SHP77 (cell line): ENCODE measurements around the gene SH3BP1.
A peak's percentile ranks its signal among the peaks of the same experiment; 100 is the strongest.
"Not testable (repeated sequence)": the region's sequence is repeated elsewhere in the genome, so short reads cannot be mapped to it uniquely, and the experiment has no call there.

Experiments
- DNase-seq, 2 experiments: peaks; one replicate each; lab custom pipeline; 2025; lab: John Stamatoyannopoulos, UW

SH3BP1 gene

GRCh38 chr22:37633625-37634416, 5.6 kb upstream of the SH3BP1 start:
- peak; percentile 53 to 73 for DNase-seq

DNA sequence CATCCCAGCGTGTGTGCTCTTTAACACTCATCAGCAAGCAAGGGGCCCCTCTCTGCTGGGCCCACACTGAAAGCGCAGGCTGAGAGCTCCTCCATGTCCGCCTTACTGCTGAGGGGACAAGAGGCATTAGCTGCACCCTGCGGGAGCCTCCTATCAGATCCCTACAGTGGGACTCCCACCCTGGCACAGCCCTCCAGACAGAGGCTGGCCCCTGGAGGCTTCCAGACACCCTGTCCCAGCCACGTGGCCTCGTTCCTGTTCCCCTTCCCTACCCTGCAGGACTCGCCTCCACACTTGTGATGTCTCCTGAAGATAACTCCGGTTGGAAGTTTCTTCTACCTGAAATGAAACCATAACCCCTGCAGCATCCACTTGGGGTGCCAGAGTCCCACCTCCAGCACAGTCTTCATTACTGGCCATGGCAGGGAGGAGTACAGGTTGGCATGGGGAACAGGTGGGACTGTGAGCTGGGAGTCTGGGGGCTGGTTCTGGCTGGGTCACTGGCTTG, 5.0 kb upstream of the SH3BP1 start:
- DNase-seq, result peak in 1 of 2 experiments; percentile 14

- DNase-seq, result no peak
Observed at GRCh38 chr22:37635157-37635556, 4.3 kb upstream of the SH3BP1 start.

- no peak for DNase-seq
Observed at GRCh38 chr22:37636186-37636948, 3.1 kb upstream of the SH3BP1 start.

GRCh38 chr22:37636949-37637273, 2.6 kb upstream of the SH3BP1 start:
- DNase-seq, result no peak

DNA sequence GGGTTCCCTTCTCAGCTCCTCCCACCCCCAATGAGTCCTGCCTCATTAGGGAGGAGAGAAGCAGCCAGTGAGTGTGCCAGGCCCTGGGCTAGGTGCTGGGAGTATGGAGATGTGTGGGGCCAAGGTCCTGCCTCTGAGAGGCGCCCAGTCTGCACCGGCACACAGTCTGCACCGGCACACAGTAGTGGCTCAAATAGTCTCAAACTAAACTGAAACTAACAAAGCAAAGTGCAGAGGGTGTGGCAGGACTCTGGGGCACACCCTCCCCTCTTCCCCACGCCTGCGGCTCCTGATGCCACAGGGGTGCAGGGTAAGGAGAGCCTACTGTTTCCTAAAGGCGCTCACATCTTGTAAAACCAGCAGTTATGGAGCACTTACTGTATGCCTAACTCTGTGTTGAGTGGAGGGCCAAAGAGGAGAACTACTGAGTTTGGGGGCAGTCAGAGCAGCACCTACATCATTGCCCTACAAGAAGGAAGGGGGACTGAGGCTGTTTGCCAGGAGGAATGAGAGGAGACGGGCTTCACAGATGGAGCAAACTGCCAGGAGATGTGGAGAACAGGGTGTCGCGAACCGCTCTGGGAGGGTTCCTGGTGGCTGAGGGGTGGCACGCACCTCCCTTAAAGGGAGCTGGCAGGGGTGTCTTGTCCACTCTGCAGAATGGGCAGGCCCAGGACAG, 939 bp upstream of the SH3BP1 start:
- no peak for DNase-seq

DNA sequence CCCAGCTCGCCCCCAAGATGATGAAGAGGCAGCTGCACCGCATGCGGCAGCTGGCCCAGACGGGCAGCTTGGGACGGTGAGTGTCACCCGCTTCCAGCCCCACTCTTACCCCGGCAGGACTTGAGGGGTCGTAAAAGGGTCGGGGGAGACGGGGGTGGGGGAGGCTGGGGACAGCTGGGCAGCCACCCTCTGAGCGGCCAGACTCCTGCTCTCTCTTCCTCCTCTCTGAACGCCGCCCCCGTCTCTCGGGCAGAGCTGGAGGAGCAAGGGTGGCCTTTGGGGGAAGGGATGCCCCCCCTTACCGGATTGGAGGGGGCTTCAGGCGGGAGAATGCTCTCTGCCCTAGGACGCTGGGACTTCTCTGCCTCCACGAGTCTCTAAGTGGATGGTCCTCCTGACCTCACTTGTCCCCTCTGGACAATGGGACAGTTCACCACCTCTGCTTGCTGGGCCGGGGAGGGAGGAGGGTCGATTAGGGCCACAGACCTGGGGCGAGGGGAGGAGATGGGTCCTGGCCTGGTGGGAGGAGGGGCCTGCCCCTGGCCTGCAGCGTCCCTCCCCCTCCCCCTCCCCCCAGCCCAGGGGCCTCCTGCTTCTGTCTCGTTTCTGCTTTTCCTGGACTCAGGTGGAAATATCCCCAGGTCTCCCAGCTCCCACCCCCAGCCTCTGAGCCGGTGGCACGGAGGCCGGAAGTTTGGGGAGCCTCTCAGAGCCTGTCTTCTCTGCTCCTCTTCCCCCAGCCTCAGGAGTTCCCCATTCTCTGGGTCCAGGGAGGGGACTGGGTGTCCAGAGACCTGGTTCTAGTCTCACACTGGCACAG, 512 bp downstream of the SH3BP1 start:
- DNase-seq, result no peak

GRCh38 chr22:37640591-37641560, 1.4 kb downstream of the SH3BP1 start:
- no peak for DNase-seq

DNA sequence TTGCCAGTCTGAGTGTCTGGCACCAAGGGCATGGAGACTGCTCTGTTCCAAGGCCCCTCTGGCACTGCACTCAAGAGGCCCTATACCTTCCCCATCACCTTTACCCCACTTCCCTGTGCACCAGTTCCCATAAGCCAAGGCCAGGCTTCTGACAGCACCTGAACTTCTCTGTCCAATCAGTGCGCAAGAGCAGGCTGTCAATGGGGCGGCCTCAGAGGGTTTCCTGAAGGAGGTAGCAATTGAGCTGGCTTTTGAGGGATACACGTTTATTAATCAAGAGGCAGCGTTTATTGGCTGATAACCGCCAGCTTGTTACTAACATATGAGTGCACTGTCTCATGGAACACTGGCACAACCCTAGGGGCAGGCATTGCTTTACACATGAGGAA, 2.1 kb downstream of the SH3BP1 start:
- no peak for DNase-seq

- peak; percentile 64 to 75 for DNase-seq
Observed at GRCh38 chr22:37643225-37643847, 3.9 kb downstream of the SH3BP1 start.

GRCh38 chr22:37647317-37647716, 7.8 kb downstream of the SH3BP1 start:
- DNase-seq, result no peak

DNA sequence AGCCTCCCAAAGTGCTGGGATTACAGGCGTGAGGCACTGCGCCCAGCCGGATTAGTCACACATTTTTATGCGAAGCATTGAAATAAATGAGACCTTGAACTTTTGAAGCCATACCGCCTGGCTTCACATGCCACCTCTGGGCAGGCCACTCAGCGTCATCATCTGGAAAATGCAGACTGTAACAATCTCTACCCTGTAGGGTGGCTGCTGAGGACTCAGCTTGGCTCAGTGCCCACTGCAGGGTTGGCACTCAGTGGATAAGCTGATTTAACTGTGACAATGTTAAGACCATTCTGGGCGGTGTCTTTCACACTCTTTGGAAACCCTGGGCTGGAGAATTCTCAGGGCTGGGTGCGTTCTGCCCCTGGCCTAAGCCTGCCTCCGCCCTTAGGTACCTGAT, 8.5 kb downstream of the SH3BP1 start:
- DNase-seq, result no peak

DNA sequence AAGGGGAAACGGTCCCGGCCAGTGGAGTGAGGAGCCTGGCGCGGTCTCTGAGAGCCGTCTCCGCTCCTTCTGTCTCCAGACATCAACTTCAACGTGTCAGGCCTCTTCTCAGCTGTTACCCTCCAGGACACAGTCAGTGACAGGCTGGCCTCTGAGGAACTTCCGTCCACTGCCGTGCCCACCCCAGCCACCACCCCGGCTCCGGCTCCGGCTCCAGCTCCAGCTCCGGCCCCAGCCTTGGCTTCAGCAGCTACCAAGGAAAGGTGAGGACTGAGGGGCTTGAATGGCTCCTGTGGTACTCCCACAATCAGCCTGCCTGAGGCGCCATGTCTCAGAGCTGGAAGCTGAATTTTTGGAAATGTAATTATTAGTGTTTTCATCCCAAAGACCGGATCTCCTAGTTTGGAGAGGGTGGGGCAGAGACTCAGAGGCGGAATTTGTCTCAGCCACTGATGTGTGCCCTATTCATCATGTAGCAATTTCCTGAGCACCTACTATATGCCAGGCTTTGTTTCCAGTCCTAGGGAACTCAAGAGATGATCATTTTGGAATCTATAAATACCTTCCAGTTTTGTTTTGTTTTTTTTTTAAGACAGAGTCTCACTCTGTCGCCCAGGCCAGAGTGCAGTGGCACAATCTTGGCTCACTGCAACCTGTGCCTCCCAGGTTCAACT, 11.1 kb downstream of the SH3BP1 start:
- DNase-seq, result no peak

DNA sequence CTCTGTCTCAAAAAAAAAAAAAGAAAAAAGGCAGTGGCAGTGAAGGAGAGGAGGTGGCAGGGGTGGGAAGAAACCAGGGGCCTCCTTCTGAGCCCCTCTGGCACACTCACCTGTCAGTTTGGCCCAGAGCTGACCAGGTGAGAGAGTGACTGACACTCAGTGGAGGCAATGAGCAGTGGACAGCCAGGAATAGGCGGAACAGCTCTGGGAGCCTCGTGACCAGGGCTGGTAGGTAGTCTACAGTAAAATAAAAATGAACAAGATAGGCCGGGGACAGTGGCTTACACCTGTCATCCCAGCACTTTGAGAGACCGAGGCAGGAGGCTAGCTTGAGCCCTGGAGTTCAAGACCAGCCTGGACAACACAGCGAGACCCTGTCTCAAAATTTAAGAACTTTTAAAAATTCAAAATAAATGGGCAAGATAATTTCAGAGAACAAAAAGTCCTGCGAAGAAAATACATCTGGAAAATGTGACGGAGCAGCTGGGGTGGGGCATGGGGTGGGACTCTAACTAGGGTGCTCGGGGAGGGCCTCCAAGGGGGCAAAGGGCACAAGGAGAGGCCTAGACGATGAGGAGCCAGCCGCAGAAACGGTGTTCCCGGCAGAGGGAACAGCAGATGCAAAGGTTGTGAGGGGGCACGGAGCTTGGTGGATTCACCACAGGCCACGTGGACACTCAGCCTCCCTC, 15.2 kb downstream of the SH3BP1 start:
- DNase-seq, result no peak

DNA sequence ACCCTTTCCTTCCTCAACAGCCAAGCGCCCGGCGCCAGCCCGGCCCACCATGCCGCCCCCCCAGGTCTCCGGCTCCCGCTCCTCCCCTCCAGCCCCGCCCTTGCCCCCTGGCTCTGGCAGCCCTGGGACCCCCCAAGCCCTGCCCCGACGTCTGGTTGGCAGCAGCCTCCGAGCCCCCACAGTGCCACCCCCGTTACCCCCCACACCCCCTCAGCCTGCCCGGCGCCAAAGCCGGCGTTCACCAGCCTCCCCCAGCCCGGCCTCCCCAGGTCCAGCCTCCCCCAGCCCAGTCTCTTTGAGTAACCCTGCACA, 15.7 kb downstream of the SH3BP1 start:
- DNase-seq, result no peak

DNA sequence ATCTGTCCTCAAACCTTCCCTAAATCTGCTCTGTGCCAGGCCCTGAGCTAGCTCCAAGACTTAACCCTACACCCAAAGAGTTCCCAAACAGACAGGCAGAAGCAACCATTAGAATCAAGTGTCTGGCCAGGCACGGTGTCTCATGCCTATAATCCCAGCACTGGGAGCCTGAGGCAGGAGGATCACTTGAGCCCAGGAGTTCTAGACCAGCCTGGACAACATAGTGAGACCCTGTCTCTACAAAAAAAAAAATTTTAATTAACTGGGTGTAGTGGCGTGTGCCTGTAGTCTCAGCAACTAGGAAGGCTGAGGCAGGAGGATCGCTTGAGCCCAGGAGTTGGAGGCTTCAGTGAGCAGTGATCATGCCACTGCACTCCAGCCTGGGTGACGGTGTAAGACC, 17.1 kb downstream of the SH3BP1 start:
- DNase-seq, result not testable (repeated sequence)

DNA sequence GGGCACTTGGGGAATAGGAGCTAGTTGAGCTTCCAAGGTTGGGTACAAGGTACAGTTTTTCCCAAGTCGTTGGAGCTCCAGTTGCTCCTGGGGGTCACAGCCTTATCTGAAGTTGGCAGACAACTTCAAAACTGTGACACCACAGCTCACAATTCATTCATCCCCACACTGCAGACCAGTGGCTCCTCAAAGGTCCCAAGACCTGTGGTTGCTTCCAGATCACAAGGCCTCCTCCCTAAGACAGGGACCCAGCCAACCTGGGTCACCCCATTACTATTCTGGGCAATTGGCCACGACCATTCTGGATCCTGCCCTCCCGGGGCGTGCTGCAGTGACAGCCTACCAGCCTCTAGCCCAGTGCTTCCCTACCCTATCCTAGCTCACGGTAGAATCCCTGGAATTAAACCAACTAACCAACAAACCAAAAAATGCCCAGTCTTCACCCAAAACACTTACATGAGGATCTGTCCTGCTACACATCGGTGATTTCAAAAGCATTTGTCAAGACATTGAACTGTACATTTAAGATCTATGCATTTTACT, 18.2 kb downstream of the SH3BP1 start:
- DNase-seq, result no peak

- peak; percentile 99 for DNase-seq
Observed at GRCh38 chr22:37658133-37659065, 18.9 kb downstream of the SH3BP1 start, which contains the start of gene PDXP. TSS of gene PDXP (plus strand) at chr22:37658723. CDS start at chr22:37658783, 60 bp downstream.
